HG03135 (cell line): ENCODE data around the gene ZNF512B.
"Not testable (repeated sequence)": the region's sequence is repeated elsewhere in the genome, so short reads cannot be mapped to it uniquely, and the experiment has no call there.

Experiments
- ATAC-seq: cut with Tn5 transposase; IDR thresholded peaks from one replicate; pipeline ENCODE4 v1.9.1; 2021; ENCODE audit warnings: mild to moderate bottlenecking, moderate library complexity; ENCODE audit not compliant: unreplicated experiment

ZNF512B gene

GRCh38 chr20:63978319-63979228, 8.8 kb upstream of the ZNF512B start:
- peak; percentile 35 for ATAC-seq

- ATAC-seq: no peak
These were observed 8.1 kb upstream of the ZNF512B start for GRCh38 chr20:63977739-63978276.

GRCh38 chr20:63976980-63977738, 7.4 kb upstream of the ZNF512B start:
- no peak for ATAC-seq

- ATAC-seq: not testable (repeated sequence)
These were observed 6.8 kb upstream of the ZNF512B start for GRCh38 chr20:63976511-63976910.

- ATAC-seq: no peak
These were observed 4.9 kb upstream of the ZNF512B start for GRCh38 chr20:63974402-63975200.

- peak; percentile 36 for ATAC-seq
These were observed 4.1 kb upstream of the ZNF512B start for GRCh38 chr20:63973636-63974401.

GRCh38 chr20:63973160-63973479, 3.4 kb upstream of the ZNF512B start:
- no peak for ATAC-seq

GRCh38 chr20:63972312-63973159, 2.8 kb upstream of the ZNF512B start:
- no peak for ATAC-seq

GRCh38 chr20:63971960-63972311, 2.2 kb upstream of the ZNF512B start:
- ATAC-seq: not testable (repeated sequence)

GRCh38 chr20:63970714-63971431, 1.1 kb upstream of the ZNF512B start:
- no peak for ATAC-seq

GRCh38 chr20:63968928-63969760, 586 bp downstream of the ZNF512B start:
- no peak for ATAC-seq

- ATAC-seq: no peak
These were observed 1.4 kb downstream of the ZNF512B start for GRCh38 chr20:63968136-63968927.

GRCh38 chr20:63967330-63968135, 2.2 kb downstream of the ZNF512B start:
- ATAC-seq: no peak

GRCh38 chr20:63966944-63967322, 2.8 kb downstream of the ZNF512B start:
- no peak for ATAC-seq

- no peak for ATAC-seq
These were observed 3.4 kb downstream of the ZNF512B start for GRCh38 chr20:63966172-63966943.

GRCh38 chr20:63964412-63964811, 5.3 kb downstream of the ZNF512B start:
- ATAC-seq: no peak
